Measurements from ENCODE around the gene INHA.

The INHA gene

GRCh38 chr2:219540784-219541504, 31.2 kb upstream of the INHA start:
- DNase-seq: no peak

GRCh38 chr2:219541611-219542180, 30.4 kb upstream of the INHA start:
- DNase-seq: peak; percentile 84

- DNase-seq: peak; percentile 28
These were observed 29.0 kb upstream of the INHA start for GRCh38 chr2:219542931-219543595.

- DNase-seq: peak; percentile 97
These were observed 28.3 kb upstream of the INHA start, which contains the start of the genes CHPF and TMEM198 for GRCh38 chr2:219543596-219544358. Gene CHPF, minus strand, starts transcription at chr2:219543809. Its CDS starts 271 bp downstream, at chr2:219543538. Gene TMEM198, plus strand, starts transcription at chr2:219544028. Its CDS starts 700 bp downstream, at chr2:219544728.

- DNase-seq: no peak
These were observed 27.5 kb upstream of the INHA start for GRCh38 chr2:219544567-219544966.

- no peak for DNase-seq
These were observed 26.7 kb upstream of the INHA start for GRCh38 chr2:219545295-219545942.

GRCh38 chr2:219545943-219546352, 26.2 kb upstream of the INHA start:
- no peak for DNase-seq

GRCh38 chr2:219547621-219548020, 24.5 kb upstream of the INHA start:
- no peak for DNase-seq

- no peak for DNase-seq
These were observed 23.1 kb upstream of the INHA start for GRCh38 chr2:219548990-219549389.

GRCh38 chr2:219549619-219550018, 22.5 kb upstream of the INHA start:
- DNase-seq: no peak

GRCh38 chr2:219551441-219552381, 20.4 kb upstream of the INHA start:
- DNase-seq: peak; percentile 46

- peak; percentile 89 for DNase-seq
These were observed 19.5 kb upstream of the INHA start for GRCh38 chr2:219552382-219553167.

GRCh38 chr2:219553168-219553417, 19.0 kb upstream of the INHA start:
- no peak for DNase-seq

- no peak for DNase-seq
These were observed 18.6 kb upstream of the INHA start for GRCh38 chr2:219553463-219553963.

GRCh38 chr2:219554350-219554749, 17.8 kb upstream of the INHA start:
- DNase-seq: no peak

- DNase-seq: no peak
These were observed 16.2 kb upstream of the INHA start for GRCh38 chr2:219555956-219556355.

GRCh38 chr2:219556413-219556812, 15.7 kb upstream of the INHA start:
- no peak for DNase-seq

- DNase-seq: no peak
These were observed 14.8 kb upstream of the INHA start for GRCh38 chr2:219557320-219557719.

GRCh38 chr2:219557791-219558785, 14.0 kb upstream of the INHA start:
- DNase-seq: no peak
